HepG2 (cell line): ENCODE data around the gene C10orf90. TPM values are rescaled to one million over a fixed set of nuclear protein-coding genes. Genes with fewer than 3 reads are reported as not detected.

ENCODE experiments used
- ATAC-seq: fragments of 200-7000 bp; cut with Tn5 transposase; 3 replicates; pipeline ENCODE4 v1.9.1; 2020; ENCODE audit warnings: mild to moderate bottlenecking, moderate library complexity
- BruUV-seq: library from RNA; stranded (reverse); fragments of 400-500 nt; replicated peaks from 2 replicates; lab custom pipeline; 2021; lab: Mats Ljungman, UMichigan
- CTCF ChIA-PET: fragments of 300-600 bp; formaldehyde crosslinking; extraction: SDS; loops from one replicate; lab custom pipeline; 2021; ENCODE audit warnings: low total read pairs, inconsistent platforms, low intra/inter-chr PET ratio; lab: Yijun Ruan, JAX
- POLR2A ChIA-PET: fragments of 350-600 bp; sonication (Branson Sonifier 250); formaldehyde crosslinking; loops from one replicate; lab custom pipeline; 2020; ENCODE audit warnings: antibody characterized with exemption, inconsistent platforms; lab: Yijun Ruan, JAX
- DNase-seq: peaks from one replicate; pipeline ENCODE4 v3.0.0-alpha.2; 2015; ENCODE audit warnings: low spot score
- FAIRE-seq: peaks from 3 replicates; lab custom pipeline; 2011; peaks lifted over from hg19 to GRCh38; lab: Jason Lieb, UNC
- H2AFZ ChIP-seq: one replicate; pipeline ENCODE4 v1.6.1; 2011; ENCODE audit warnings: low read length, inconsistent platforms
- H3K27ac ChIP-seq: fragments of 300-600 bp; 3 replicates; pipeline ENCODE4 v1.8.0; 2011; ENCODE audit warnings: mixed run types, mild to moderate bottlenecking, mixed read lengths, low read length, inconsistent platforms; ENCODE audit not compliant: insufficient read depth; ENCODE audit errors: extremely low read length
- H3K27me3 ChIP-seq, 2 experiments: fragments of 200-600 bp in 1 of 2; 2 replicates in 1 of 2; 3 replicates in 1 of 2; pipeline versions ENCODE4 v1.6.0 to v1.8.0; 2011; ENCODE audit warnings: low read length in 2 of 2, mild to moderate bottlenecking in 2 of 2, moderate library complexity in 2 of 2, inconsistent platforms in 1 of 2; ENCODE audit not compliant: insufficient read depth in 2 of 2, control insufficient read depth in 1 of 2
- H3K36me3 ChIP-seq, 2 experiments: fragments of 200-600 bp in 1 of 2; replicated peaks in 1 of 2; 2 replicates in 1 of 2; 3 replicates in 1 of 2; pipeline versions ENCODE4 v1.5.1 to v1.8.0; 2011; ENCODE audit warnings: low read length in 2 of 2, inconsistent platforms in 1 of 2; ENCODE audit not compliant: insufficient read depth in 2 of 2, control insufficient read depth in 1 of 2
- H3K4me1 ChIP-seq: 2 replicates; pipeline ENCODE4 v1.5.1; 2012; ENCODE audit warnings: low read length, inconsistent platforms; ENCODE audit not compliant: insufficient read depth
- H3K4me2 ChIP-seq: 2 replicates; pipeline ENCODE4 v1.6.0; 2011; ENCODE audit warnings: low read depth, low read length, inconsistent platforms
- H3K4me3 ChIP-seq, 3 experiments: fragments of 200-600 bp in 1 of 3; sonication (generic), shearing (Covaris generic) in 1 of 3; replicated peaks in 1 of 3; 2 replicates each; pipeline ENCODE4 v1.5.1; 2011 to 2016; ENCODE audit warnings: low read length in 3 of 3, inconsistent platforms in 2 of 3, low read depth in 2 of 3, mild to moderate bottlenecking in 2 of 3, control low read depth in 1 of 3, mixed read lengths in 1 of 3; ENCODE audit not compliant: insufficient read depth in 1 of 3
- H3K79me2 ChIP-seq: one replicate; pipeline ENCODE4 v1.6.1; 2011; ENCODE audit warnings: low read length, inconsistent platforms; ENCODE audit not compliant: insufficient read depth
- H3K9ac ChIP-seq: 2 replicates; pipeline ENCODE4 v1.6.0; 2011; ENCODE audit warnings: mild to moderate bottlenecking, low read depth, low read length, inconsistent platforms; ENCODE audit not compliant: insufficient read depth
- H3K9me3 ChIP-seq: 2 replicates; pipeline ENCODE4 v1.5.1; 2012; ENCODE audit warnings: mild to moderate bottlenecking, low read length
- H4K20me1 ChIP-seq: 2 replicates; pipeline ENCODE4 v1.6.0; 2011; ENCODE audit warnings: inconsistent platforms, mild to moderate bottlenecking, low read length, moderate library complexity; ENCODE audit not compliant: insufficient read depth
- CTCF ChIP-seq: sonication (generic); formaldehyde crosslinking; IDR thresholded peaks from 2 replicates; pipeline ENCODE4 v1.5.0; 2020; ENCODE audit warnings: mild to moderate bottlenecking, missing genetic modification reagents, moderate library complexity
- JARID2 ChIP-seq: sonication (generic); formaldehyde crosslinking; IDR thresholded peaks from 2 replicates; pipeline ENCODE4 v1.8.1; 2023; ENCODE audit warnings: missing genetic modification reagents, inconsistent platforms; ENCODE audit not compliant: insufficient replicate concordance
- RAD21 ChIP-seq: fragments of 450-650 bp; formaldehyde crosslinking; IDR thresholded peaks from 2 replicates; pipeline ENCODE4 v1.5.0; 2020; ENCODE audit warnings: mild to moderate bottlenecking
- SMAD3 ChIP-seq: sonication (generic); formaldehyde crosslinking; IDR thresholded peaks from 2 replicates; pipeline ENCODE4 v1.4.0; 2020; ENCODE audit warnings: missing genetic modification reagents
- STAG1 ChIP-seq: sonication (generic); formaldehyde crosslinking; IDR thresholded peaks from 2 replicates; pipeline ENCODE4 v1.4.0; 2020; ENCODE audit warnings: missing genetic modification reagents
- WGBS: methylation state at CpG from one replicate; pipeline ENCODE4 v1.1.6; 2017; ENCODE audit warnings: low lambda C conversion rate; 5-methylcytosine and 5-hydroxymethylcytosine counted together
- in situ Hi-C: cut with HindIII; loops from 2 replicates; pipeline ENCODE4 v1.10.0; 2017; ENCODE audit warnings: low pct_unique_long_range_greater_than_20kb; ENCODE audit not compliant: extremely low pct_ligation_motif_present
- intact Hi-C: fragments of 100-400 bp; cut with micrococcal nuclease; formaldehyde crosslinking; loops from one replicate; pipeline ENCODE4 v1.10.0; 2022; ENCODE audit not compliant: unreplicated experiment
- polyA plus RNA-seq, 8 experiments: library from polyadenylated mRNA; depleted of rRNA in 3 of 8; stranded (reverse) in 7 of 8; unstranded in 1 of 8; fragments of >200 nt; fragmentation: Illumina TruSeq in 4 of 8; extraction: Trizol in 4 of 8; gene quantifications; 2 replicates each; pipeline versions ENCODE4 v1.2.1 to v1.2.3, GENCODE V29; 2011 to 2016; ENCODE audit warnings: low read depth in 4 of 8, missing spikeins in 1 of 8, mixed read lengths in 1 of 8; ENCODE audit not compliant: insufficient read depth in 1 of 8
- total RNA-seq, 5 experiments: library from RNA; depleted of rRNA; stranded (reverse); fragments of >200 nt; fragmentation: Illumina TruSeq; extraction: Trizol; gene quantifications; 2 replicates each; pipeline ENCODE4 v1.2.3, GENCODE V29; 2016; ENCODE audit warnings: low read depth in 1 of 5

Gene C10orf90
- total and polyA plus RNA-seq, 2 of the 13 experiments (the other 11 are each of a cell fraction or from before 2014, with no cell fraction given), result not detected

GRCh38 chr10:126387041-126387921, 283.2 kb downstream of the C10orf90 start:
- Histone ChIP-seq H3K9me3 (no peaks in the 10 kb centered on the region), H3K79me2 (no peaks in the 10 kb centered on the region), H3K27ac (no peak overlapping the region), H3K27me3 (peaks cover 0 to 26% of the 10 kb centered on the region in 2 experiments; a peak in 4 of 5 replicates), H3K36me3 (no peaks in the 10 kb centered on the region), H4K20me1 (no peaks in the 10 kb centered on the region), H3K4me2 (no peak overlapping the region), H3K4me3 (no peak overlapping the region), H2AFZ (no peak overlapping the region), H3K4me1 (no peaks in the 10 kb centered on the region), H3K9ac (no peak overlapping the region)
- in situ Hi-C loops, result loop anchor here (25.0 kb wide), 1 partner anchor 400 kb away; no protein-coding TSS in a partner anchor
- BruUV-seq, result no TSS peak
- WGBS, result 25% methylated on average over 35 of the region's 50 CpGs
- no peak for TF ChIP-seq JARID2 (CRISPR knock-in tag)
- TF ChIP-seq CTCF (CRISPR knock-in tag), result peak; percentile 39
- TF ChIP-seq RAD21 (CRISPR knock-in tag), result peak; percentile 21; the same call in 1 of the 2 replicates
- peak; percentile 69 for TF ChIP-seq STAG1 (CRISPR knock-in tag)
- TF ChIP-seq SMAD3 (CRISPR knock-in tag), result no peak
- ChIA-PET CTCF (interaction anchor here (0.7 kb wide), 1 partner anchor 405 kb away, joined by 3 read pairs; no protein-coding TSS in a partner anchor), POLR2A (no interaction called here)
- intact Hi-C loops, result loop anchor here (1.0 kb wide), 1 partner anchor 405 kb away; no protein-coding TSS in a partner anchor
- FAIRE-seq (no peak), DNase-seq (no peak), ATAC-seq (peak; percentile 69)
